H9 (cell line): Measurements from ENCODE around the gene BOD1L2. TPM values are rescaled to one million over a fixed set of nuclear protein-coding genes. Genes with fewer than 3 reads are reported as not detected.

Source experiments
- DNase-seq: peaks from one replicate; pipeline ENCODE4 v3.0.0-alpha.2; 2017
- H2AFZ ChIP-seq: one replicate; pipeline ENCODE4 v1.6.1; 2013; ENCODE audit warnings: mild to moderate bottlenecking, low read length, control low read depth, moderate library complexity
- H2AK5ac ChIP-seq: 2 replicates; pipeline ENCODE4 v1.6.1; 2013; ENCODE audit warnings: low read length, control low read depth, mixed read lengths; ENCODE audit not compliant: insufficient read length
- H2BK120ac ChIP-seq: one replicate; pipeline ENCODE4 v1.6.1; 2013; ENCODE audit warnings: low read depth, mild to moderate bottlenecking, low read length, control low read depth, inconsistent platforms; ENCODE audit not compliant: poor library complexity, severe bottlenecking
- H2BK12ac ChIP-seq: 2 replicates; pipeline ENCODE4 v1.6.1; 2013; ENCODE audit warnings: low read length, control low read depth, mixed read lengths, low read depth; ENCODE audit not compliant: insufficient read length
- H2BK15ac ChIP-seq: 2 replicates; pipeline ENCODE4 v1.6.1; 2013; ENCODE audit warnings: low read depth, low read length, control low read depth
- H2BK20ac ChIP-seq: one replicate; pipeline ENCODE4 v1.6.1; 2013; ENCODE audit warnings: low read depth, mild to moderate bottlenecking, low read length, control low read depth, inconsistent platforms; ENCODE audit not compliant: poor library complexity, severe bottlenecking
- H2BK5ac ChIP-seq: 2 replicates; pipeline ENCODE4 v1.6.1; 2013; ENCODE audit warnings: low read length, control low read depth, mixed read lengths; ENCODE audit not compliant: insufficient read length
- H3K14ac ChIP-seq: 2 replicates; pipeline ENCODE4 v1.6.1; 2013; ENCODE audit warnings: low read length, control low read depth; ENCODE audit not compliant: insufficient read depth
- H3K18ac ChIP-seq: 2 replicates; pipeline ENCODE4 v1.6.1; 2013; ENCODE audit warnings: low read depth, mild to moderate bottlenecking, mixed read lengths, low read length, control low read depth; ENCODE audit not compliant: insufficient read length
- H3K23ac ChIP-seq: 2 replicates; pipeline ENCODE4 v1.6.1; 2013; ENCODE audit warnings: low read length, control low read depth, mixed read lengths, low read depth; ENCODE audit not compliant: insufficient read length
- H3K23me2 ChIP-seq: 2 replicates; pipeline ENCODE4 v1.6.1; 2013; ENCODE audit warnings: low read depth, mild to moderate bottlenecking, mixed read lengths, low read length, control low read depth; ENCODE audit not compliant: insufficient read length, poor library complexity, severe bottlenecking
- H3K27ac ChIP-seq: 2 replicates; pipeline ENCODE4 v1.5.1; 2013; ENCODE audit warnings: low read length, control low read depth, mixed read lengths, low read depth; ENCODE audit not compliant: insufficient read length
- H3K27me3 ChIP-seq: 2 replicates; pipeline ENCODE4 v1.6.1; 2013; ENCODE audit warnings: low read length, control low read depth, inconsistent platforms; ENCODE audit not compliant: insufficient read depth
- H3K4ac ChIP-seq: 2 replicates; pipeline ENCODE4 v1.6.1; 2013; ENCODE audit warnings: low read depth, mild to moderate bottlenecking, control low read depth, inconsistent platforms, low read length, moderate library complexity
- H3K4me1 ChIP-seq: 2 replicates; pipeline ENCODE4 v1.6.1; 2013; ENCODE audit warnings: low read length, control low read depth, inconsistent platforms; ENCODE audit not compliant: insufficient read depth
- H3K4me2 ChIP-seq: 2 replicates; pipeline ENCODE4 v1.6.1; 2013; ENCODE audit warnings: low read length, control low read depth, mixed read lengths; ENCODE audit not compliant: insufficient read length, insufficient read depth
- H3K56ac ChIP-seq: 2 replicates; pipeline ENCODE4 v1.6.1; 2013; ENCODE audit warnings: low read depth, mild to moderate bottlenecking, mixed read lengths, low read length, control low read depth; ENCODE audit not compliant: insufficient read length
- H3K79me1 ChIP-seq: 2 replicates; pipeline ENCODE4 v1.6.1; 2013; ENCODE audit warnings: low read depth, mild to moderate bottlenecking, moderate library complexity, low read length, control low read depth, inconsistent platforms; ENCODE audit not compliant: insufficient read depth, poor library complexity, severe bottlenecking
- H3K79me2 ChIP-seq: 2 replicates; pipeline ENCODE4 v1.6.1; 2013; ENCODE audit warnings: low read length, control low read depth, inconsistent platforms; ENCODE audit not compliant: insufficient read depth
- H3K9ac ChIP-seq: 2 replicates; pipeline ENCODE4 v1.6.1; 2013; ENCODE audit warnings: low read length, control low read depth, mixed read lengths; ENCODE audit not compliant: insufficient read length; ENCODE audit errors: extremely low read depth
- H3K9me3 ChIP-seq: one replicate; pipeline ENCODE4 v1.6.1; 2013; ENCODE audit warnings: low read depth, low read length, inconsistent platforms; ENCODE audit not compliant: control insufficient read depth
- H3T11ph ChIP-seq: one replicate; pipeline ENCODE4 v1.6.1; 2013; ENCODE audit warnings: mild to moderate bottlenecking, low read length, control low read depth, inconsistent platforms
- H4K20me1 ChIP-seq: one replicate; pipeline ENCODE4 v1.6.1; 2013; ENCODE audit not compliant: control insufficient read depth, insufficient read length, insufficient read depth
- H4K5ac ChIP-seq: 2 replicates; pipeline ENCODE4 v1.6.1; 2013; ENCODE audit warnings: low read depth, mild to moderate bottlenecking, mixed read lengths, low read length, control low read depth; ENCODE audit not compliant: insufficient read length
- H4K8ac ChIP-seq: replicated peaks from 2 replicates; pipeline ENCODE4 v1.6.1; 2013; ENCODE audit warnings: low read length, control low read depth, mixed read lengths, low read depth; ENCODE audit not compliant: insufficient read length
- H4K91ac ChIP-seq: 2 replicates; pipeline ENCODE4 v1.6.1; 2013; ENCODE audit warnings: low read depth, mild to moderate bottlenecking, moderate library complexity, mixed read lengths, low read length, control low read depth; ENCODE audit not compliant: insufficient read length
- H3K27ac Mint-ChIP-seq, 3 experiments: 2 replicates in 2 of 3; 3 replicates in 1 of 3; pipeline ENCODE4 v1.8.0; 2020 to 2021; ENCODE audit warnings: mixed read lengths in 3 of 3, mild to moderate bottlenecking in 1 of 3, moderate library complexity in 1 of 3
- H3K27me3 Mint-ChIP-seq: 2 replicates; pipeline ENCODE4 v1.8.0; 2021; ENCODE audit warnings: low read depth, mild to moderate bottlenecking, moderate library complexity, mixed read lengths
- H3K36me3 Mint-ChIP-seq, 3 experiments: 2 replicates in 2 of 3; 3 replicates in 1 of 3; pipeline ENCODE4 v1.8.0; 2020 to 2021; ENCODE audit warnings: low read depth in 3 of 3, mixed read lengths in 3 of 3; ENCODE audit not compliant: insufficient read depth in 1 of 3
- H3K4me1 Mint-ChIP-seq, 2 experiments: 2 replicates each; pipeline ENCODE4 v1.8.0; 2020; ENCODE audit warnings: mixed read lengths in 2 of 2
- H3K4me3 Mint-ChIP-seq, 2 experiments: 2 replicates in 1 of 2; 3 replicates in 1 of 2; pipeline ENCODE4 v1.8.0; 2020 to 2021; ENCODE audit warnings: mild to moderate bottlenecking in 2 of 2, mixed read lengths in 2 of 2, moderate library complexity in 1 of 2
- H3K9me3 Mint-ChIP-seq, 2 experiments: 2 replicates in 1 of 2; 3 replicates in 1 of 2; pipeline ENCODE4 v1.8.0; 2020; ENCODE audit warnings: mild to moderate bottlenecking in 2 of 2, mixed read lengths in 2 of 2, moderate library complexity in 1 of 2
- WGBS: extraction: QIAGEN DNeasy Blood & Tissue Kit; methylation state at CpG from one replicate; pipeline ENCODE4 v1.1.7; 2013; ENCODE audit warnings: missing lambda C conversion rate, low lambda C conversion rate, mixed read lengths; ENCODE audit not compliant: insufficient read length; ENCODE audit errors: extremely low coverage; 5-methylcytosine and 5-hydroxymethylcytosine counted together
- total RNA-seq: library from RNA; stranded (reverse); gene quantifications from 2 replicates; pipeline ENCODE4 v1.2.1, GENCODE V29; 2021
- TF ChIP-seq, protein P1 (sequence below): fragments of 200-600 bp; sonication (generic); conservative IDR thresholded peaks from 3 replicates; pipeline ENCODE4 v1.8.0; 2021; ENCODE audit warnings: antibody characterized with exemption, mild to moderate bottlenecking

Gene BOD1L2
- total RNA-seq, 1 experiment from 2014 or later = not detected

DNA sequence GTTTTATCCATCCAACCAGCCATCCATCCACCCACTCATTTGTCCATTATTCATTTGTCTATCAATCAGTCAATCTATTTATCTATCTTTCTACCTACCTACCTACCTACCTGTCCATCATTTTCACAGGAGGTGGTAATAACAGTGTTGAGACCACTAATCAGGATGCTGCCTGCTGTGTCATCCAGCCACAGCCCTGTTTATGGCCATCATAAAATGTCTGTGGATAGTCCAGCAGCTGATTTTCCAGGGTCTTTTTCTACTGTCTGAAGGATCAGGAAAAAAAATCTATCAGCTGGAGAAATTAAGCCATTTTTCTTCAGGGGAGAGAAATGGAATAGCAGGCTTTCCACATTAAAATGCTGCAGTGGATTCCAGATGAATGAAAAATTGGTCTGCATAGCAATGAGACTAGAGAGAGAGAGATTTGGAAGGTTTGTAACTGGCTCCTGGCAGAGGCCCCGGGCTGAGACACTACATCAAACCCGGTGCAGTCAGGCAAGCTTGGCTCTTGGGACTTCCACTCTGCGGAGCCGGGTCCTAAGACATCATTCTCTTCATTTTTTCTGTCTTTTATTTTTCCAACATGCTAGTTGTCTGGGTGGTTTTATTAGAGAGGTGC, 33.0 kb upstream of the BOD1L2 start:
- Histone ChIP-seq H3K56ac (no peak overlapping the region), H2BK5ac (no peak overlapping the region), H3K14ac (no peak overlapping the region), H2AFZ (no peak overlapping the region), H2BK120ac (no peak overlapping the region), H3K23ac (no peak overlapping the region), H2BK15ac (no peak overlapping the region), H3K79me1 (no peaks in the 10 kb centered on the region), H3K4me1 (no peaks in the 10 kb centered on the region), H2AK5ac (no peak overlapping the region), H4K8ac (no peak overlapping the region), H2BK12ac (no peak overlapping the region), H3K4ac (no peak overlapping the region), H3K18ac (no peak overlapping the region), H3K9me3 (no peaks in the 10 kb centered on the region), H3K79me2 (no peaks in the 10 kb centered on the region), H3K9ac (no peak overlapping the region), H2BK20ac (no peak overlapping the region), H3K4me2 (no peak overlapping the region), H3T11ph (no peak overlapping the region), H3K27ac (no peak overlapping the region), H4K91ac (no peak overlapping the region), H4K20me1 (no peaks in the 10 kb centered on the region), H4K5ac (no peak overlapping the region), H3K27me3 (no peaks in the 10 kb centered on the region), H3K23me2 (no peaks in the 10 kb centered on the region)
- no peaks in the 10 kb centered on the region for H3K9me3 Mint-ChIP-seq
- no peak overlapping the region for H3K4me3 Mint-ChIP-seq
- H3K27me3 Mint-ChIP-seq = no peaks in the 10 kb centered on the region
- DNase-seq = no peak
- TF ChIP-seq, protein P1, sequence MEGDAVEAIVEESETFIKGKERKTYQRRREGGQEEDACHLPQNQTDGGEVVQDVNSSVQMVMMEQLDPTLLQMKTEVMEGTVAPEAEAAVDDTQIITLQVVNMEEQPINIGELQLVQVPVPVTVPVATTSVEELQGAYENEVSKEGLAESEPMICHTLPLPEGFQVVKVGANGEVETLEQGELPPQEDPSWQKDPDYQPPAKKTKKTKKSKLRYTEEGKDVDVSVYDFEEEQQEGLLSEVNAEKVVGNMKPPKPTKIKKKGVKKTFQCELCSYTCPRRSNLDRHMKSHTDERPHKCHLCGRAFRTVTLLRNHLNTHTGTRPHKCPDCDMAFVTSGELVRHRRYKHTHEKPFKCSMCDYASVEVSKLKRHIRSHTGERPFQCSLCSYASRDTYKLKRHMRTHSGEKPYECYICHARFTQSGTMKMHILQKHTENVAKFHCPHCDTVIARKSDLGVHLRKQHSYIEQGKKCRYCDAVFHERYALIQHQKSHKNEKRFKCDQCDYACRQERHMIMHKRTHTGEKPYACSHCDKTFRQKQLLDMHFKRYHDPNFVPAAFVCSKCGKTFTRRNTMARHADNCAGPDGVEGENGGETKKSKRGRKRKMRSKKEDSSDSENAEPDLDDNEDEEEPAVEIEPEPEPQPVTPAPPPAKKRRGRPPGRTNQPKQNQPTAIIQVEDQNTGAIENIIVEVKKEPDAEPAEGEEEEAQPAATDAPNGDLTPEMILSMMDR = no peak
- no CpG with 5 or more reads among the region's 4 CpGs for WGBS
- peaks cover 6 to 11% of the 10 kb centered on the region in 2 experiments; a peak in 2 of 4 replicates for H3K4me1 Mint-ChIP-seq
- H3K27ac Mint-ChIP-seq = no peak overlapping the region
- H3K36me3 Mint-ChIP-seq = no peaks in the 10 kb centered on the region
